ENCODE results near the gene ABCB8. TPM values are rescaled to one million over a fixed set of nuclear protein-coding genes. Genes with fewer than 3 reads are reported as not detected.
A peak's percentile ranks its signal among the peaks of the same experiment; 100 is the strongest.
"Not testable (repeated sequence)": the region's sequence is repeated elsewhere in the genome, so short reads cannot be mapped to it uniquely, and the experiment has no call there.

ABCB8 gene
- polyA plus RNA-seq, 1 donor: 22.2 TPM

DNA sequence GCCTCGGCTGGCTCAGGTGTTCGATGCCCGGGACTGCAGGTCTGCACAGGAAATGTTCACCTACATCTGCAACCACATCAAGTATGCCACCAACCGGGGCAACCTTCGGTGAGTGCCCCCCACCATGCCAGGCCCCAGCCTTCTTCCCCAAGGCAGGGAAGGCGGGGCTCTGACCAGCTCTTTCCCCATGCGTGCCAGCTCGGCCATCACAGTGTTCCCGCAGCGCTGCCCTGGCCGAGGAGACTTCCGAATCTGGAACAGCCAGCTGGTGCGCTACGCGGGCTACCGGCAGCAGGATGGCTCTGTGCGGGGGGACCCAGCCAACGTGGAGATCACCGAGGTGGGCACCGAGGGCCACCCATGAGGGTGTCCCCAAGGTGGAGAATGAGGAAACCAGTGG is 29.9 kb upstream of the ABCB8 start:
- no peak for DNase-seq (ENCODE audit: low read depth)

- DNase-seq (ENCODE audit: low read depth): no peak
These were observed 29.2 kb upstream of the ABCB8 start for GRCh38 chr7:150999001-150999400.

GRCh38 chr7:150999497-151000230 is 28.6 kb upstream of the ABCB8 start:
- no peak for DNase-seq (ENCODE audit: low read depth)

GRCh38 chr7:151000897-151001495 is 27.3 kb upstream of the ABCB8 start:
- DNase-seq (ENCODE audit: low read depth): no peak

DNA sequence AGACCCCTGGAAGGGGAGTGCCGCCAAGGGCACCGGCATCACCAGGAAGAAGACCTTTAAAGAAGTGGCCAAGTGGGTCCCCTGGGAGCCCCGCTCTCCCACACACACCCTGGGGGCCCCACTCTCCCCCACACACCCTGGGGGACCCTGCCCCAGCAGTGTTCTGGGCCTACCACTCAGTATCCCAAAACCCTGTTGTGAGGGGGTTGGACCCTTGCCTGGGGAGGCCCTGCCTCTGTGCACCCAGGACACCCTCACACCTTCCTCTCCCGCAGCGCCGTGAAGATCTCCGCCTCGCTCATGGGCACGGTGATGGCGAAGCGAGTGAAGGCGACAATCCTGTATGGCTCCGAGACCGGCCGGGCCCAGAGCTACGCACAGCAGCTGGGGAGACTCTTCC is 26.7 kb upstream of the ABCB8 start:
- DNase-seq (ENCODE audit: low read depth): no peak

DNA sequence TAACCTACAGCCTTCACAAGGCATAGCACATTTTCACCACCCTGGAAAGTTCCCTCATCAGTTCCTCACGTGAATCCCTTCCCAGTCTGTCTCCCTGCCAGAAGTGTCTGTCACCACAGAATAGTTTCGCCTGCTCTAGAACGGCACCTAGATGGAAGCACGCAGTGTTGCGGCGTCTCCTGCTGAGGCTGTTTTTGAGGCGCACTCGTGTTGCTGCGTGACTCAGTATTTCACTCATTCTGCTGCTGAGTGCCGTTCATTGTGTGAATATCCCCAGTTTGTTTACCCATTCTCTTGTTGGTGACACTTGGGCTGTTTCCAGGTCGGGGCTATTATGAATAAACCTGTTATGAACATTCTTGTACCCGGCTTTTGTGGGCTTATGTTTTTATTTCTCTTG is 24.7 kb upstream of the ABCB8 start:
- DNase-seq (ENCODE audit: low read depth): no peak

DNA sequence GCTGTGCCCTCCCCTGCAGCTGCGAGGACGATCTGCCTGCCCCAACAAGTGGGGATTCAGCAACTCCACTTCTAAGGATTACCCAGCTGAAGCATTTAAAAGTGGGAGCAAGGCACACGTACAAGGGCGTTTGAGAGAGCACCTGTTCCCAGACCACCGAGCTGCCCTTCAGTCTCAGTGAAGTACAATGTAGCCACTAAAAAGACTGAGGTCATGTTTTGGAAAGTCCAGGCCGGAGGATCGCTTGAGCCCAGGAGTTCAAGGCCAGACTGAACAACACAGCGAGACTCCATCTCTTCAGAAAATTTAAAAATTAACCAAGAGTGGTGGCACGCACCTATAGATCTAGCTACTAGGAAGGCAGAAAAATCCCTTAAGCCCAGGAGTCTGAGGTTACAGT is 22.7 kb upstream of the ABCB8 start:
- no peak for DNase-seq (ENCODE audit: low read depth)

- no peak for DNase-seq (ENCODE audit: low read depth)
These were observed 21.5 kb upstream of the ABCB8 start for GRCh38 chr7:151006590-151007300.

DNA sequence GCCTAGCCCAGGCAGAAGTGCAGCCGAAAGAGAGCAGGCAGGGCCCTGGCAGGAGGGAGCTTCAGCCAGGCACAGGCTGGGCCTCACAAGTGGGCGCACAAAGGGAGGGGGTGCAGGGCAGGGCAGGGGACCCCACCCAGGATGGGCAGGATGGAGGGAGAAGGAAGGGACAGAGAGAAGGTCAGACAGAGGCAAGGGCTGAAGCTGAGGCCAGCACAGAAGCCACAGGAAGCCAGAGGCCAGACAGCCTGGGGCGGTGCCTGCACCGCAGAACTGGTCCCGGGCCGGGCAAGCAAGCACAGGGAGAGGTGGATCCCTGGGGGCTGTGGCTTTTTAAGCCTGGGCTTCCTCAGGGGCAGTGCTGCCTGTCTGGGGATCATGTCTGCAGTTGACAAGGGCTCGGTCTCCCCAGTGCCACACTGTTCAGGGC is 20.8 kb upstream of the ABCB8 start:
- no peak for DNase-seq (ENCODE audit: low read depth)

DNA sequence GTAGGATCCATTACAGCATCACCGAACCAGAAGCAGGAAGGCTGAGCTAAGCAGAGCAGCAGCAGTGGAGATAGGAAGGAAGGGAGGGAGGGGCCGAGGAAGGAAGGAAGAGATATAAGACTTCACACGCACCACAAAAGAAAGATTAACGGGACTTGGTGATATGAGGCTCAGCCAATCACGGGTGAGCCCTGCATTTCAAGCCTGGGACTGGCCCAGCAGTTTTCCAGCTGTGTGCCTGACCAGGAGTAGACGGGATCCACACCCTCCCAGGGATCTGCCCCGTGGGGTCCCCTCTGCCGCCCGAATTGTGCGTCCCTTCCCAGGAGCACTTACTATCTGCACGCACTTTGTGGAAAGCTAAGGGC is 20.1 kb upstream of the ABCB8 start:
- no peak for DNase-seq (ENCODE audit: low read depth)

GRCh38 chr7:151008511-151009323 is 19.5 kb upstream of the ABCB8 start:
- DNase-seq (ENCODE audit: low read depth): no peak

GRCh38 chr7:151009327-151010036 is 18.8 kb upstream of the ABCB8 start:
- DNase-seq (ENCODE audit: low read depth): no peak

DNA sequence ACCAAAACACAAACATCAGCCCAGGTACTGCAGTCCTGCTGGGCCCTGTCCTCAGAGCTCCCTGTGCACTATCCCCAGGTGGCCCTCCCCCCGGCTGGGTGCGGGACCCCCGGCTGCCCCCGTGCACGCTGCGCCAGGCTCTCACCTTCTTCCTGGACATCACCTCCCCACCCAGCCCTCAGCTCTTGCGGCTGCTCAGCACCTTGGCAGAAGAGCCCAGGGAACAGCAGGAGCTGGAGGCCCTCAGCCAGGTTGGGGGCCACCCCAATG is 18.3 kb upstream of the ABCB8 start:
- no peak for DNase-seq (ENCODE audit: low read depth)

DNA sequence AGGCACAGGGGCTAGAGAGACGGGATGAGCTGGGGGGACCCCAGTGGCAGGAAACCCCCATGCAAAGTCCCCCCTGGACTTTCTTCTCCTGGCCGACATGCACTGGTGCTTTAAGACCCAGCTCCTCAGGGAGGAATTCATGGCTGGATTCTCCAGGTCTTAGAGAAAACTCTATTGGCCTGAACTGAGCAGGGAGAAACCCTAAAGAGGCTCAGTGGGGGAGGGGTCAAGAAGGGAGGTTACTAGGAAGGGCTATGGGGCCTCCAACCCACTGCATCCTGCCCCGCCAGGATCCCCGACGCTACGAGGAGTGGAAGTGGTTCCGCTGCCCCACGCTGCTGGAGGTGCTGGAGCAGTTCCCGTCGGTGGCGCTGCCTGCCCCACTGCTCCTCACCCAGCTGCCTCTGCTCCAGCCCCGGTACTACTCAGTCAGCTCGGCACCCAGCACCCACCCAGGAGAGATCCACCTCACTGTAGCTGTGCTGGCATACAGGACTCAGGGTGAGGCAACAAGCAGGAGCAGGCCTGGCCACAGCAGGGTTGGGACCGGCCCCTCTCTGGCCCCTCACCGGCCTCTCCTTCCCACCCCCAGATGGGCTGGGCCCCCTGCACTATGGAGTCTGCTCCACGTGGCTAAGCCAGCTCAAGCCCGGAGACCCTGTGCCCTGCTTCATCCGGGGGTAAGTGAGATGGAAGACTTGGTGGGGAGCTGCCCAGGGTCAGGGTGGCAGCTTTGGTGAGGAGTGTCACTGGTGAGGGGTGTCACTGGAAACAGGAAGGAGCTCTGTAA is 17.7 kb upstream of the ABCB8 start:
- DNase-seq (ENCODE audit: low read depth): no peak

DNA sequence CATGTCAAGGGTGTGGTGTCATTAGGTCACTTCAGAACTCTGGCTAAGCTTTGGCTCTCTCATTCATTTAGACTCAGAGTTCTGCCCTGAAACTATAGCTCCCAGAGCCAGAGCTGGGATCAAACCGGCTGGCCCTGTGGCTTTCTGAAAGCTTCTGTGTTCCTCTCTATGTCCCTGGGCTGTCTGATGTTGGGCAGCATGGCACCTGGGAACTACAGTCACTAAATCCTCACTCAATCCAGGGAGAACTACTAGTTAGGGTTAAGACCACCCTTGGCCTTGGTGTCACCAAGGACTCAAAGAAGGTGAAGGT is 17.2 kb upstream of the ABCB8 start:
- DNase-seq (ENCODE audit: low read depth): no peak

GRCh38 chr7:151011616-151012015 is 16.6 kb upstream of the ABCB8 start:
- not testable (repeated sequence) for DNase-seq (ENCODE audit: low read depth)

GRCh38 chr7:151012031-151012692 is 16.1 kb upstream of the ABCB8 start:
- DNase-seq (ENCODE audit: low read depth): no peak

DNA sequence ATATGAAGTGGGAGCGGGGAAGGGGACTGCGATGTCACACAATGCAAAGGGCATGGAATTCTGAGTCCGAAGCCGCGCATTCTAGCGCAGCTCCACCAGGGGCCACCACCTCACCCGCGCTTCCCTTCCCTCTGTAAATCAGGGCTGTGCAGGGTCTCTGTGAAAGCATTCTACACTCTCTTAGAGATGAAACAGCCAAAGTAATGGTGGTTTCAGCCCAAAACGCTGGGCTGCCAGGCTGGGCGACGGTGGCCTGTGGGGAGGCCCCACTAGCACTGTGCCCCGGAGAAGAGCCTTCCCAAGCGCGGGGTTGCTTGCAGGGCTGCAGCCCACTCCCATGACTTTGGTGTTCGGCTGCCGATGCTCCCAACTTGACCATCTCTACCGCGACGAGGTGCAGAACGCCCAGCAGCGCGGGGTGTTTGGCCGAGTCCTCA is 15.3 kb upstream of the ABCB8 start:
- no peak for DNase-seq (ENCODE audit: low read depth)

GRCh38 chr7:151013356-151013732 is 14.9 kb upstream of the ABCB8 start:
- DNase-seq (ENCODE audit: low read depth): no peak

DNA sequence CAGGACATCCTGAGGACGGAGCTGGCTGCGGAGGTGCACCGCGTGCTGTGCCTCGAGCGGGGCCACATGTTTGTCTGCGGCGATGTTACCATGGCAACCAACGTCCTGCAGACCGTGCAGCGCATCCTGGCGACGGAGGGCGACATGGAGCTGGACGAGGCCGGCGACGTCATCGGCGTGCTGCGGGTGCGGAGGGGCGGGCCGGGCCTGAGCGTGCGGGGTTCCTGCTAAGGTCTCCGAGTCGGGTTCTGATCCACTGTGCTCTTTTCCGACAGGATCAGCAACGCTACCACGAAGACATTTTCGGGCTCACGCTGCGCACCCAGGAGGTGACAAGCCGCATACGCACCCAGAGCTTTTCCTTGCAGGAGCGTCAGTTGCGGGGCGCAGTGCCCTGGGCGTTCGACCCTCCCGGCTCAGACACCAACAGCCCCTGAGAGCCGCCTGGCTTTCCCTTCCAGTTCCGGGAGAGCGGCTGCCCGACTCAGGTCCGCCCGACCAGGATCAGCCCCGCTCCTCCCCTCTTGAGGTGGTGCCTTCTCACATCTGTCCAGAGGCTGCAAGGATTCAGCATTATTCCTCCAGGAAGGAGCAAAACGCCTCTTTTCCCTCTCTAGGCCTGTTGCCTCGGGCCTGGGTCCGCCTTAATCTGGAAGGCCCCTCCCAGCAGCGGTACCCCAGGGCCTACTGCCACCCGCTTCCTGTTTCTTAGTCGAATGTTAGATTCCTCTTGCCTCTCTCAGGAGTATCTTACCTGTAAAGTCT is 14.3 kb upstream of the ABCB8 start:
- DNase-seq (ENCODE audit: low read depth): peak; percentile 54
